Stimulated activated naive CD8-positive, alpha-beta T cell treated with anti-CD3 and anti-CD28 coated beads, Interleukin-15, Interleukin-2, amounts not matched to agents 100 ng/mL and 50 ng/mL, for 24 hours (primary cell): ENCODE measurements around the gene SLC4A8.
"Not testable (repeated sequence)": the region's sequence is repeated elsewhere in the genome, so short reads cannot be mapped to it uniquely, and the experiment has no call there.

Experiments used
- H3K27ac Mint-ChIP-seq: one replicate; pipeline ENCODE4 v1.8.0; 2021; ENCODE audit warnings: mild to moderate bottlenecking, mixed read lengths
- H3K27me3 Mint-ChIP-seq: one replicate; pipeline ENCODE4 v1.8.0; 2021; ENCODE audit warnings: mixed read lengths
- H3K36me3 Mint-ChIP-seq: one replicate; pipeline ENCODE4 v1.8.0; 2021; ENCODE audit warnings: low read depth, mixed read lengths
- H3K4me1 Mint-ChIP-seq: one replicate; pipeline ENCODE4 v1.8.0; 2021; ENCODE audit warnings: low read depth, mixed read lengths
- H3K4me3 Mint-ChIP-seq: one replicate; pipeline ENCODE4 v1.8.0; 2021; ENCODE audit warnings: mild to moderate bottlenecking, mixed read lengths
- H3K9me3 Mint-ChIP-seq: one replicate; pipeline ENCODE4 v1.8.0; 2021; ENCODE audit warnings: mixed read lengths

The SLC4A8 gene

GRCh38 chr12:51511546-51512260 is 87.1 kb downstream of the SLC4A8 start:
- Mint-ChIP-seq H3K9me3 (no peaks in the 10 kb centered on the region), H3K4me3 (no peak overlapping the region), H3K27me3 (no peaks in the 10 kb centered on the region), H3K27ac (no peak overlapping the region), H3K4me1 (no peaks in the 10 kb centered on the region), H3K36me3 (no peaks in the 10 kb centered on the region)

DNA sequence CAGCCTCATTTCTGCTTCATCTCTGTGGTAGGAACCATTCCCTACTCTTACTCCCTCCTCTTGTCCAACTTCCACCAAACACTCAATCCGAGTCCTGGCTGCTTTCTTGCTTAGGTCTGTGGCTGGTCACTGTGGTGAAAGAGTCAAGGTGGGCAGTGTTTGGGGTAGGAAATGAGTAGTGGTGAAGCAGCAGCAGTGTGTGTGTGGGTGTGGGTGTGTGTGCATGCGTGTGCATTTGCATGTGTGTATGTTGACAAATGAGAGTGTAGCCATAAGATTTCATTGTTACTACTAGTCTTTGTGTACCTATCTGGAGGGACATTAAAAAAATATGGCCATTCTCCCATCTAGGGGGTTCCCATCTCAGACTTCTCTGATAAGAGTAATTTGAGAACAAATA is 87.8 kb downstream of the SLC4A8 start:
- Mint-ChIP-seq H3K4me3 (no peak overlapping the region), H3K4me1 (no peaks in the 10 kb centered on the region)

DNA sequence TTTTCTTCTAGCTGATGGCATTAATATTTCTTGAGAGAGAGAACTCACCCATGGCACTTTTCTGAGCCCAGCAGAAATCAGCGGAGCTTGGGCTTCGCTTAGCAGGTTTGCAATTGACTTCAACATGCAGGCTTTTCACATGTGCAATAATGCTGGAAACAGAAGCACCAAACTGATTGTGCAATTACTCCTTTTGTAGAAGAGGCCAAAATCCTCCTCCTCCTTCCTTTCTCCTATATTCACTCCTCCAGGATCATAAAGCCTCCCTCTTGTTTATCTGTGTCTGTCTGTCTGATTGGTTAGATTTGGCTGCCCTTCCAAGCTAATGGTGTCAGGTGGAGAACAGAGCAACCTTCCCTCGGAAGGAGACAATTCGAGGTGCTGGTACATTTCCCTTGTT is 90.4 kb downstream of the SLC4A8 start:
- H3K27ac Mint-ChIP-seq, H3K9me3 Mint-ChIP-seq, H3K4me1 Mint-ChIP-seq, H3K36me3 Mint-ChIP-seq, H3K27me3 Mint-ChIP-seq, H3K4me3 Mint-ChIP-seq: not testable (repeated sequence)

More for the DNA sequence above, 87.8 kb downstream of the SLC4A8 start:
- no peaks in the 10 kb centered on the region for H3K27me3 Mint-ChIP-seq
- no peaks in the 10 kb centered on the region for H3K9me3 Mint-ChIP-seq
- no peak overlapping the region for H3K27ac Mint-ChIP-seq
- no peaks in the 10 kb centered on the region for H3K36me3 Mint-ChIP-seq

DNA sequence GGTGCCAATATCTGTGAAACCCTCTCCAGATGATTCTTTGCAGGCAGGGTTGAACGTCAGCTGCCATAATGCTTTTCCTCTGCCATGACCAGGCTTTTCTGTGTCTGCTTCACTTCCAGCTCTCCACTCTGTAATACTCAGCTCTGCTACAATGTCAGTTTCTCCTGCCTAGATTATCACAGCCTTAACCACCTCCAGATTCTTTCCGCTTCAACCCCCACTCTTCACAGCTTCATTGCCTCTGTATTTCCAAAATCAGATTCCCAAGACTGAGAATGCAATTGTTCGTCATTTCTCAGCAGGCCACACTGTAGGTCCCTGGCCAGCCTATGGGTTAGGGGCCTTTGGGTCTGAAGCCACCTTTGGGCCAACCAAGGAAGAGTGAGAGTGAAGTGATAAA is 92.7 kb downstream of the SLC4A8 start:
- no peaks in the 10 kb centered on the region for H3K4me1 Mint-ChIP-seq

DNA sequence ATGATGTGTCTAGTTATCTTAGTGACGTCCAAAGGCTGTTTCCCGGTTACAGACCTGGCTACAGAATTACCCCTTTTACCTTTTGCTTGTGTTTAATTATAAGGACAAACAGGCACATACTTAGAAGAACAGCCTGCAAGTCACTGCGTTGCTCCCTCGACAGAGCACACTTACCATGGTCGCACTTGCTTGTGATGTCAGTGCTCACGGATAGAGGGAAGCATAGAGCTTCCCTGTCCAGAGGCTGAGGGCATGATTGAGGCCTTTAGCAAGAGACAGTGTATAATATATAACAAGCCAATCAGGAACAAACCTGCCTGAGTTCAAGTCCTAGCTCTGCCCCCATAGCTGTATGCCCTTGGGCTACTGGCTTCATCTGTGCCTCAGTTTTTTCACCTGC is 93.2 kb downstream of the SLC4A8 start:
- Mint-ChIP-seq H3K9me3 (no peaks in the 10 kb centered on the region), H3K27ac (no peak overlapping the region), H3K36me3 (no peaks in the 10 kb centered on the region)

More for the DNA sequence above, 92.7 kb downstream of the SLC4A8 start:
- no peak overlapping the region for H3K27ac Mint-ChIP-seq
- H3K4me3 Mint-ChIP-seq: no peak overlapping the region
- H3K27me3 Mint-ChIP-seq: no peaks in the 10 kb centered on the region
- no peaks in the 10 kb centered on the region for H3K9me3 Mint-ChIP-seq
- no peaks in the 10 kb centered on the region for H3K36me3 Mint-ChIP-seq

GRCh38 chr12:51519755-51520154 is 95.1 kb downstream of the SLC4A8 start:
- Mint-ChIP-seq H3K4me1 (no peaks in the 10 kb centered on the region), H3K4me3 (no peak overlapping the region), H3K27ac (no peak overlapping the region)

More for the DNA sequence above, 93.2 kb downstream of the SLC4A8 start:
- Mint-ChIP-seq H3K27me3 (no peaks in the 10 kb centered on the region), H3K4me1 (no peaks in the 10 kb centered on the region), H3K4me3 (no peak overlapping the region)

GRCh38 chr12:51520576-51521325 is 96.1 kb downstream of the SLC4A8 start:
- H3K27me3 Mint-ChIP-seq: no peaks in the 10 kb centered on the region
- H3K4me1 Mint-ChIP-seq: no peaks in the 10 kb centered on the region
- no peaks in the 10 kb centered on the region for H3K36me3 Mint-ChIP-seq
- H3K4me3 Mint-ChIP-seq: no peak overlapping the region
- no peak overlapping the region for H3K27ac Mint-ChIP-seq
- H3K9me3 Mint-ChIP-seq: no peaks in the 10 kb centered on the region

More at GRCh38 chr12:51519755-51520154, 95.1 kb downstream of the SLC4A8 start:
- Mint-ChIP-seq H3K9me3 (no peaks in the 10 kb centered on the region), H3K27me3 (no peaks in the 10 kb centered on the region), H3K36me3 (no peaks in the 10 kb centered on the region)

- H3K27me3 Mint-ChIP-seq: no peaks in the 10 kb centered on the region
- H3K4me1 Mint-ChIP-seq: no peaks in the 10 kb centered on the region
- H3K9me3 Mint-ChIP-seq: no peaks in the 10 kb centered on the region
- no peaks in the 10 kb centered on the region for H3K36me3 Mint-ChIP-seq
- H3K4me3 Mint-ChIP-seq: no peak overlapping the region
- H3K27ac Mint-ChIP-seq: no peak overlapping the region
These were observed 97.1 kb downstream of the SLC4A8 start for GRCh38 chr12:51521554-51522276.

DNA sequence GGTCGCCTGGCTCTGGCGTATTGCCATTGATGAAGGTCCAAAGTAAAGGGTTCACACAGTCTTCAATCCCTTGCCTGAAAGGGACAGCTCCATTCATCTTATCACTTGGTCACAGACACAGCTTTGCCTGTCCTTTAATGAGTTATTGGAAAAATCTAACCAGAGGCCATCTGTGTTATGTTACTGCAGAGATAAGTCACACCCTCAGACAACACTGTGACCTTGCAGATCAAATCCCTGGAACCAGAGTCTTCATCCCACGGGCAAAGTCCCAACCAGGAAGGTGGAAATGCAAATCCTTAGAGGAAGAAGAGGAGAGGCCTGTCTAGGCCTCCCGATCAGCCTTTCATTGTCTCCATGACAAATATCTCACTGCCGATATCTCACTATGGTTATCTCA is 98.1 kb downstream of the SLC4A8 start:
- Mint-ChIP-seq H3K36me3 (no peaks in the 10 kb centered on the region), H3K4me3 (no peak overlapping the region), H3K27ac (no peak overlapping the region), H3K4me1 (no peaks in the 10 kb centered on the region), H3K27me3 (no peaks in the 10 kb centered on the region), H3K9me3 (no peaks in the 10 kb centered on the region)

DNA sequence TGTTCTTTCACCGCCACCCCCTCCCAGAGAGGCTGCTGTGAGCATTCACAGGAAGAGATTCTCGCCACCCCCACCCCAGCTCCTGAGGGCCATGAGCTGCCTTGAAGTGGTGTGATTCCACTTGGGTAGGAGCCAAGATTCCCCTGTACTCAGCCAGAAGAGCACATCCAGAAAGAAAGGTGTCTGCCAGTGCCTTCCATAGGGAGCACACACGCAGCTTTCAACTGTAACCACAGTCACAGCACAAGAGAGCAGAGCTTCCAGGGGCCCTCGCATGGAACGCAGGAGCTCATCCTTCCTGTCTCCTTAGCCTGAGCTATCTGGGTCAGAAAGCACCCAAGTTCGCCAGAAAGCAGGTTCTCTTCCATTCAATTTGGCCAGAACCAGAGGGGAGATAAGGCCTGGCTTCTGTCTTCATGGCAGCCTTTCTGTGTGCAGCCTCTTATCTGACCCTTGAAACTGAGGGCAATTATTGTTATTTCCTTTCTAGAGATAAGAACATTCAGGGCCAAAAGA is 99.8 kb downstream of the SLC4A8 start:
- Mint-ChIP-seq H3K9me3 (no peaks in the 10 kb centered on the region), H3K36me3 (no peaks in the 10 kb centered on the region), H3K4me1 (no peaks in the 10 kb centered on the region), H3K27me3 (no peaks in the 10 kb centered on the region), H3K4me3 (no peak overlapping the region), H3K27ac (no peak overlapping the region)

DNA sequence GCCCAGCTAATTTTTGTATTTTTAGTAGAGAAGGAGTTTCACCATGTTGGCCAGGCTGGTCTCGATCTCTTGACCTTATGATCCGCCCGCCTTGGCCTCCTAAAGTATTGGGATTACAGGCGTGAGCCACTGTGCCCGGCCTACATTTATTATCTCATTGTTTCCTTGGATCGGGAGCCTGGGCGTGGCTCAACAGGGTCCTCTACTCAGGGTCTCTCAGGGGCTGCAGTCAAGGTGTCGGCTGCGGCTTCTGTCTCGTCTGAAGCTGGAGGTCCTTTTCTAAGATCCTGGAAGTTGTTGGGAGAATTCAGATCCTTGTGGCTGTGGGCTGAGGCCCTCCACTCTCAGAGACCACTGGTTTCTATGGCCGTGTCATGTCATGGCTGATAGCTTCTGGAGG is 100.9 kb downstream of the SLC4A8 start:
- H3K27ac Mint-ChIP-seq: no peak overlapping the region
- no peak overlapping the region for H3K4me3 Mint-ChIP-seq
- H3K4me1 Mint-ChIP-seq: no peaks in the 10 kb centered on the region
- no peaks in the 10 kb centered on the region for H3K36me3 Mint-ChIP-seq
- H3K27me3 Mint-ChIP-seq: no peaks in the 10 kb centered on the region
- no peaks in the 10 kb centered on the region for H3K9me3 Mint-ChIP-seq

- Mint-ChIP-seq H3K27ac (no peak overlapping the region), H3K36me3 (no peaks in the 10 kb centered on the region), H3K4me3 (no peak overlapping the region), H3K9me3 (no peaks in the 10 kb centered on the region), H3K27me3 (no peaks in the 10 kb centered on the region), H3K4me1 (no peaks in the 10 kb centered on the region)
These were observed 103.3 kb downstream of the SLC4A8 start for GRCh38 chr12:51527966-51528365.

DNA sequence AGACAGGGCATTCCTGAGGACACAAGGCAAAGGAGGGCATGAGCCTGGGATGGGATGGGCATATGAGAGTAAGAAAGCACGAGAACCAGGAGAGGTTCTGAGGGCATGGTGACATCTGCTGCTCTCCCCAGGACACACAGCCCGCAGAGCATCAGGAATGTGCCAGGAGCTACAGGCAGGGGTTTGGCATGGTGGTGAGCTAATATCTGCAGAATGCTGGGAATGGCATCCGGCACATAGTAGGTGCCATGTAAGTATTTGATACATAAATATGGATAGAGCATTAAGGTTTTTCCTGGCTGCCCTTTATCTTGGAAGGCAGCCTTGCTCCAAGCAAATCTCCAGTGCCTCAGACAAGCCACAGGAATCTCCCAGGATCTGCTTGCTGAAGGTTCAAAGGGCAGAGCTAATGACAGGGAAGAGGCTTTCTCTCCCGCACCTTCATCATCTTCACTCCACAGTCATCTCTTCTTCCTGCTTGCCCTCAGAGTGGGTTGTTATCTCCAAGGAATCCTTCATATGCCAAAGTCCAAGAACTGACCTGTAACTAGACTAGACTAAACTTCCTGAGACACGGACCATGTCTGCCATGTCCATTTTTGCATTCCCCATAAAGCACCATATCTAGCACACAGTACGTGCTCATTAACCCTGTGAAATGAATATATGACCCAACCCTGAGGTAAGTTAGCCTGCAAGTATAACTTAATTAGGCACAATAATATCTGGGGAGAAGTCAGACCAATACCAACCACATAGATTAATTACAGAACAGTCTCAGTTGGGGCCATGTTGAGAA is 104.4 kb downstream of the SLC4A8 start:
- H3K36me3 Mint-ChIP-seq: no peaks in the 10 kb centered on the region
- peaks cover 5% of the 10 kb centered on the region for H3K27me3 Mint-ChIP-seq
- no peaks in the 10 kb centered on the region for H3K9me3 Mint-ChIP-seq
- no peak overlapping the region for H3K27ac Mint-ChIP-seq
- H3K4me3 Mint-ChIP-seq: no peak overlapping the region
- H3K4me1 Mint-ChIP-seq: no peaks in the 10 kb centered on the region

DNA sequence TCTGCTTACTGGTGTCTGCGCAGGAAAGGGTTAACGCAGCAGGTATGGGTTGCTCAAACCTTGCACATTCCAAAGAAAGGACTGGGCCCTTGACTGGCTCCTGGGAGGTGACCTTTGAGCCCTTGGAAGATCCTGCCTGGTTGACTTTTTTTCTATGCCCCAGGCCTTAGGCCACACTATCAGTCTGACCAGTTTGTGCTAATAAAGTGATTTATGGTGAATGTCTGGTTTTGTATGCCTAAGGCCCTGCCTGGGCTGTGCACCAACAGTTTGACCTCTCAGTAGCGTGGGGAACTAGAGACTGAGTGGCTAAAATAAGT is 105.0 kb downstream of the SLC4A8 start:
- Mint-ChIP-seq H3K4me1 (no peaks in the 10 kb centered on the region), H3K27ac (no peak overlapping the region), H3K27me3 (peaks cover 5% of the 10 kb centered on the region), H3K36me3 (no peaks in the 10 kb centered on the region), H3K4me3 (no peak overlapping the region), H3K9me3 (no peaks in the 10 kb centered on the region)
